HuH-7.5 (cell line): ENCODE measurements around the gene RGS6.
"Not testable (repeated sequence)": the region's sequence is repeated elsewhere in the genome, so short reads cannot be mapped to it uniquely, and the experiment has no call there.

ENCODE experiments used
- DNase-seq: peaks from one replicate; pipeline ENCODE4 v3.0.0; 2011; ENCODE audit warnings: low spot score

Gene RGS6

DNA sequence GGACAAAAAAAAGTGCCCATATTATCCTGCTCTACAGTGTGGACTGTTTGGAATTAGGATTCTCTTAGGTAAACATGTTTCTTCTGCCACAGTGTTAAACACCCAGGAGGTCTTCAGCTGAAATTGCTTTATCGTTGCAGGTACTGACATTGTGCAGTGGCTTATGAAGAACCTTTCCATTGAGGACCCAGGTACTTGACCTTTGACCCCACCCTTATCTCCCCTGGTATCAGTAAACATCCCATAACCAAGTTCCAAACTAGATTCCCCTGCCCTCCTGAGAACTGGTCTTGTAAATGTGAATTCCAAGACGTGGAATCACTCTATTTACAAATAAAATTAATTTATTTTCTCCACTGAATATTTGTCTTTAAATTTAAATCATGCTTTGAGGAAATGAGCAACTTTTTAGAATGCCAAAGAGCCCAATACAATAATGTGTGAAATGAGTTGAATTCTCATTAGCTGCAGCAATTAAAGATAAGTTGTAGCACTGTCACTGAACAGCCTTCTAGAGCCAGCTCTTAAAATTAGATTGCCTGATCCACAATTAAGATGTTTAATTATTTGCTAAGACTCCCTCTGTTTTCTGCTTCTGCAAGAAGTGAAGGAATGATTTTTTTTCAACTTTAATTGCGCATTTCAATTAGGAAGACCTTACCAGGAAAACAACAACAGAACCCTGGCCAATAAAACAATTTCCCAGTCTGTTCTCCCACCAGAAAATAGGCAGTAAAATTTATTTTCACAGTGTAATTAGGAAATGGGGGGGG lies 522.3 kb downstream of the RGS6 start:
- no peak for DNase-seq

DNA sequence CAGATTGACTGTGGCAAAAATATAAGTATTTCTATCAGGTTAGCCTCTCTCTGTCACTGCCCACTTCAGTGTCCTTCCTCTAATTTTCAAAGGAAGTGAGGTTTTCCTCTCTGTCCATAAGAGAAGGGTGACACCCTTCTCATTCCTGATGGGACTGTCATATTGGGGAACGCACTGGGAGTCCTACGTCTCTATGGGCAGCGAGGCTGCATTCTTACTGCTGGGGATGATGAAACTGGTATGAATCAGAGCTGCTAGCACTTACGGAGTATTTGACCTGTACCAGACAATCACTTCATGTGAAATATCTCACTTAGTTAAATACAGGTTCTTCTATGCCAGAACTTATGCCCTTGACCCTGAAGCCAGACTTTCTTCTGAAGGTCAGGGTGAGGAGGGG lies 525.4 kb downstream of the RGS6 start:
- DNase-seq = no peak

GRCh38 chr14:72462056-72462455 lies 529.8 kb downstream of the RGS6 start:
- DNase-seq = no peak

DNA sequence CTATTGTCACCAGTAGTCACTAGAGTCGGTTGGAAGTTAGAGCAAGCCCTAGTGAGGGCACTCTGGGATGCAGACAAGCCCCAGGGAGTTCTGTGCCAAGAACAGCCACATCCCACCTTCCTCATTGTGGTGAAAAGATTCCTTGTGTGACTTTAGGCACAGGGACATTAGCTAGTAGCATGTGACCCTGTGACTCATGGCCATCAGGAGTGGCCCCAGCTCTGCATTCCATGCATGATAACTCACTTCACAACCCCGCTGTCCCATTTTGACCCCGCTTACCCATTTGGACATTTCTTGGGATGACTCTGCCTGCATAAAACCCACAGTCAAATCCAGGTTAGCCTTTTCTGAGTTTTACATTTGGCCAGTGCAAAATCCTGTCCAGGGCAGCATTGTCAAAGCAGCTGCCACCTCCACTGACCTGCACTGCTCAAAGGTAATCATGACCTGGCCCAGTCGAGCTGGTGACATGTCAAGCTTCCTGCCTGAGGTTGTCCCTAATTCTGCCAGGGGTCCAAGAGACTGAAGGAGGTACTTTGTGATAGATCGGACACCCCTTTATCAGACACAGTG lies 531.1 kb downstream of the RGS6 start:
- no peak for DNase-seq

GRCh38 chr14:72464226-72464625 lies 532.0 kb downstream of the RGS6 start:
- no peak for DNase-seq

GRCh38 chr14:72466325-72466724 lies 534.1 kb downstream of the RGS6 start:
- DNase-seq = no peak

- no peak for DNase-seq
Measured at GRCh38 chr14:72471346-72471745, 539.1 kb downstream of the RGS6 start.

- DNase-seq = no peak
Measured at GRCh38 chr14:72472845-72473244, 540.6 kb downstream of the RGS6 start.

- DNase-seq = no peak
Measured at GRCh38 chr14:72476657-72477499, 544.6 kb downstream of the RGS6 start.

GRCh38 chr14:72477578-72477977 lies 545.3 kb downstream of the RGS6 start:
- not testable (repeated sequence) for DNase-seq

DNA sequence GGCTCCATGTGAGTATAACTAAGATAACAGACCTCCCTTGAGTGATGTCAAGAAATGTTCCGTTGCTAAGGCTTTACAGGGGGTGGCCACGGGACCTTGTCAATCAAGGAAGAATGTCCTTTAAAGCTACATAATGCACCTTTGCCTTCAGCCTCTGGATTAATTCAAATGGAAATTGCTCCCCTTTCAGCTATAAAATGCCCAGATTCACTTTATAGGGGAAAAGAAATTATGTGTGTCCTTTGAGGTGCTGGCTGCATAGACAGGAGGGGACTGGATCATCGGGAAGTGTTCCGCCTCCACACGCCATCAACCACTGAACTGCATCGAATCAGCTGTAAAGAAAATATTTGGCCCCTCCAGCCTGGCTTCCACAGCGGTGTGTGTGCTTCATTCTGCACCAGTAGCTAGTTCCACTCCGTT lies 546.3 kb downstream of the RGS6 start:
- DNase-seq = no peak

- DNase-seq = no peak
Measured at GRCh38 chr14:72479461-72479931, 547.3 kb downstream of the RGS6 start.

DNA sequence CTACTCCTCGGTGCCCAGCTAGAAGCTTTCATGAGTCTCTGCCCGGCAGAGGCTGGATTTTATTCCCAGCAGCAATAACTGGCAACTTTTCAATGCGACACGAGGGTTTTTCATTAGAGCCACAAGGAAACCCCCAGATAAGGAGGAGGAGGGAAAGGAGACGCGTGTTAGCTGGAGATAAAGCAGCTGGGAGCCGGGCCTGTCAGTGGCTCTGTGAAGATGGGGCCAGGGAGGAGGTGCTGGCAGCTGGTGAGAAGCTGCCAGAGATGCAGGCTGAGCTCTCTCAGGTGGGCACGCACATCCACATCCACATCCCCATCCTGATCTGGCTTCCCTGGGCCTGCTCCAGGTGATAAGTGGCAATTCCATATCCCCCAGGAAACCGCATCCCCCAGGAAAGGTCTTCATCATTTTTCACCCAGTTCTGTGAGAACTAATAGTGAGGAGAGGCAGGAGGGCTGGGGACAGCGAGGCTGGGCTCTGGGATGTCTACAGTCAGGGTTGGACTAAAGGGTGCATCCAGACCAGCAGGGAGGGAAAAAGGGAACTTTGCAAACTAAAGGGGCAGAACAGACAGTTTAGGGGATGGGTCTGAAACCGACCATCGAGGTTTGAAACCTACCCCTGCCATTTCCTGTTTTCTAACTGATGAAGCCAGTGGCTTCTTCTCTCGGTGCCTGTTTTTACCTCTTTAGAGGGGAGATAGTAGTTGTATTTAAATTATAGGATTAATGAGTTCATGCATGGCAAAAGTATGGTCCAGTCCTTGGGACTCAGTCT lies 548.4 kb downstream of the RGS6 start:
- no peak for DNase-seq

GRCh38 chr14:72483311-72483710 lies 551.1 kb downstream of the RGS6 start:
- no peak for DNase-seq

- no peak for DNase-seq
Measured at GRCh38 chr14:72485695-72486094, 553.5 kb downstream of the RGS6 start.

DNA sequence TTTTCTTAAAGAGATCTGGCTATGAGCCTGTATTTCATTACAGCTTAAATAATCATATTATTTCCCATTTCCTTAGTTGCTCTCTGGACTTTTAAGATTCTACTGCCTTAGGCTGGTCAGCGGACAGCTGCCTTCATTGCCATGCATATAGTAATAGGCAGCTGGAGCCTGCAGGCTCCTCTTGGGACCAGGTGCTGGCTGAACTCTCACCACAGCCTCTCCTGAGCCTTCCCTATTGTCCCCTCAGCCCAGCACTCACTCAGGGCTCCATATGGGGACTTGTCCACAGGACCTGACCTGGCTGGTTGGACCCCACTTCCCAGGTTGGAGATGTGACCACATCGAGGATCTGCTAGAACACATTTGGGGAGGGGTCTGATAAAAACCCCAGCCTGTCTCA lies 556.3 kb downstream of the RGS6 start:
- DNase-seq = no peak

DNA sequence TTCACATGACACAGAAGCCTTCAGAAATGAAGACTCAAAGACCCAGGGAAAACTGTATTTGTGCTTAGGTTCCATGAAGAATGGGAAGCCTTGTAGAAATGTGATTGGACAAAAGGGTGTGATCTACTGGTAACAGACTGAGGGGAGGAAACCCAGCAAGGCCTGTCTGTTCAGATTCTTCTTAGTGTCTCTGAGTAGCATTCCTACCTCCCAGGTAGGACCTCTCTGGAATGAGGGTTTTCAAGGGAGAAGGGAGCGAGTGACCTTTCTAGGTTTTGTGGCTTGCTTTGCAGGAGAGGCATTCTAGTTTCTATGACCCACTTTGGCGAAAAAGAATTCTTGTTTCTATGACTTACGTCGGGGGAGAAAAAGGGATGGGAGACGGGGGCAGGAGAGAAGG lies 560.0 kb downstream of the RGS6 start:
- no peak for DNase-seq

DNA sequence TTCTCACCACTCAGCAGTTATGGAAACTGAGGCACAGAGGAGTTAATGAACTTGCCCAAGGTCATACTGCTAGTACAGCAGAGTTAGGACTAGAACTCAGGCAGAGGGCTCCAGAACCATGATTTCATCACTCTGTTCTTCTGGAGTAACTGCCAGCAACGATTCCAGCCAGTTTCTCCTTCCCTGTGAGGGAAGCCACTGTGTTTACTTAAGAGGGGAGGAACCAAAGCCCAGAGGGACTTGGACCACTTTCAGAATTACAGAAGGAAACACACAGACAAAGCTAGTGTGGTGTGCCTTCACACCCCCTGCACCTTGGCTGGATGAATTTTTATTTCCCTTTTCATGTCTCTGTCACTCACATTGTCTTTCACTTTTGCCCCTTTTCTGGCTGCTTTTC lies 563.4 kb downstream of the RGS6 start:
- DNase-seq = no peak

- DNase-seq = no peak
Measured at GRCh38 chr14:72498646-72499045, 566.4 kb downstream of the RGS6 start.

DNA sequence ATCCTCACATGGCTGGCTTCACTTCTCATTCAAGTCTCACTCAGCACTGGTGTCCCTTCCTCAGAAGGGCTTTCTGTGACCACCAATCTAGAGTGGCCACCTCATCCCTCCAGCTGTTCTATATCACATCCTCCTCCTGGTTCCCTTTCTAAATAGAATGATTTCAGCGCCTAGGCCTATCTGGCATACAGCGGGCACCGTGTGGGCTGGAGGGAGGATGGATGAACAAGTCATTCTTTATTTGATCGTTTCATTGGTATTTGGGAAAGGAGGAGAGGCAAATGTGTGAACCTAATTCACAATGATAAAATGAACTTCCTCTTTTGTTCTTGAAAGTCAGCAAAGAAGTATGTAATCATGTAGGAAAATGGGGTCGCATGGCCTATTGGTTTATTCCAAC lies 567.5 kb downstream of the RGS6 start:
- DNase-seq = no peak

DNA sequence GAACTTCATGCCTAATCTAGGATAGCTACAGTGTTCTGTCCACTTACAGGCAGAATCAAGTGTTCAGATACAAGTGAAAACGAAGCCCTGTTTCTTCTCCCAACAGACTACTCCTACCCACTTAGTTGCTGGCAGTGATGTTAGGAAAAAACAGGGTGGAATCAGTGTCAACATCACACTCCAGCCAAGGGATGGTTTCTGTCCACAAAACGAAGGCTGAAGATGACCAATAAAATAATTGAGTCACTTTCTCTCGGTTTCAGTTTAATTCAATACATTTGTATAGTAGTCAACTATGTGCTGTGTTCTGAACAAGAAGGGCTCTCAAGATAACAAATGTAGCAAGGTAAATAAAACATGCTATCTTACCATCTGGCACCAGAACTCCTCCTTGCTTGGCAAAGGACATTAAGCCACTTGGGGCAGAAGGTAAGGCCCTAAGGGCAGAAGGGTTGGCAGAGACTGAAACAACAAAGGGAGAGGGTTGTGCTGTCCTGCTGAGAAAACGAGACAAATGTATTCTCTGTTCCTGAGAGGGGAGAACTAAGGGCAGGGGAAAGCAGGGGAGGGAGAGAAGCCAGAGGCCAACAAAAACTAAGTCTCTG lies 568.1 kb downstream of the RGS6 start:
- DNase-seq = no peak

- DNase-seq = no peak
Measured at GRCh38 chr14:72501439-72501838, 569.2 kb downstream of the RGS6 start.
